Measurements from ENCODE around the gene CUL2.
"Not testable (repeated sequence)": the region's sequence is repeated elsewhere in the genome, so short reads cannot be mapped to it uniquely, and the experiment has no call there.

CUL2 gene

GRCh38 chr10:35090162-35090954, at the start of gene CUL2:
CUL2 (minus strand) TSS chr10:35090341; CDS start chr10:35071317, 19,024 bp downstream.
- DNase-seq: peak; percentile 87

DNA sequence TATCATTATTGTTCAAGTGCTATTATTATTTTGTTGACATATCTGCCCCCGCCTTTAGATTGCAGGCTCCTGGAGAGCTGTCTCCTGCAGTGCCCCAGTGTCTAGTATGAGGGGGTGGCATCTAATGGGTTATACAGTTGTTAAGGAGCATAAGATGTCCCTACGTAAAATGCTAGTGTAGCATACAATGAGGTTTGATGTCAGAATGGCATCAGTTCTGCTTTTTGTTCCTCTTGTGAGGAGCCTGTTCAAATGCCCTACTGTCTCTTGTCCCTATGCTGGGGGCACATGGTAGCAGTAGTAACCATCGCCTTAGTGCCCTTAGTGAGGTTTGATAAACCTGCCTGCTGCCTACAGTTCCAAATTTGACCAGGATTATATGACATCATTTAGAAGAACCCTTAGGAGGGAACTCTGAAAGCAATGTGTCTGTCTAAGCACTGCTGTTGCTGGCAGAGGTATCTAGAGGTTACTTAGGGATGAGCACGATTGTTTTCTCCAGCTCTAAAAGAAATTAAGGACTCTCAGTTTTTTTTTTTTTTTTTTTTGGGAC, 46.2 kb upstream of the CUL2 start:
- peak; percentile 38 for DNase-seq

GRCh38 chr10:35135861-35136260, 45.7 kb upstream of the CUL2 start:
- no peak for DNase-seq

GRCh38 chr10:35133586-35133985, 43.4 kb upstream of the CUL2 start:
- DNase-seq: no peak

DNA sequence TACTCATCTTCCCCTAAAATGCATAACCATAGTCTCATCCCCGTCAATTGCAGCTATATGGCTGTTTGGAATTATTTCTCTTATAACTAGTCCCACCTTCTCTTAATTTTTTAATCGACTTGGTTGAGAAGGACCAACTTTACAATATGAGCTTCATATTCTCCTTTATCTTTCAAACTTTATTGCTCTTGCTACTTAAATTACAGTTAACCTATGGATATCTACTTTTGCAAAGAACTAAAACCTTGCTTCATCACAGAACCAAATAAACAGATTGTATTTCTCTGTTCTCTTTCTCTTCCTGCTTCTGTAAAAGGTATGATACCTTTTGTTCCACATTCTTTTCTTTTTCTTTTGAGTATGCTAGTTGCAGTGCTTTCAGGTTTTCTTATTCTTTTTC, 42.6 kb upstream of the CUL2 start:
- DNase-seq: no peak

DNA sequence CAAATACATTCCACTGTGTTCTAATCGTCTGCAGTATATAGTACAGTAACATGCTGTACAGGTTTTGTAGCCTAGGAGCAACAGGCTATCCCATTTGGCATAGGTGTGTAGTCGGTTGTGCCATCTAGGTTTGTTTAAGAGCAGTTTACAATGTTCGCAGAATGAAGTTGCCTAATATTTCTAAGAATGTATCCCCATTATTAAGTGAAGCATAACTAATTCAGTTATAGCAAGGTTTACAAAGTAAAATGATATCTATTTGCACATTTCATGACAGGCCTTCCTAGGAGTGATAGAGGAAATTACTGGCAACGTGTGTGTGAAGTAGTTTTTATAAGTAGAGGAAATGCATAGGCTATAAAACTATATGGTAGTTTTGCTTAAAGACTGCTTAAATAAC, 40.5 kb upstream of the CUL2 start:
- DNase-seq: no peak

DNA sequence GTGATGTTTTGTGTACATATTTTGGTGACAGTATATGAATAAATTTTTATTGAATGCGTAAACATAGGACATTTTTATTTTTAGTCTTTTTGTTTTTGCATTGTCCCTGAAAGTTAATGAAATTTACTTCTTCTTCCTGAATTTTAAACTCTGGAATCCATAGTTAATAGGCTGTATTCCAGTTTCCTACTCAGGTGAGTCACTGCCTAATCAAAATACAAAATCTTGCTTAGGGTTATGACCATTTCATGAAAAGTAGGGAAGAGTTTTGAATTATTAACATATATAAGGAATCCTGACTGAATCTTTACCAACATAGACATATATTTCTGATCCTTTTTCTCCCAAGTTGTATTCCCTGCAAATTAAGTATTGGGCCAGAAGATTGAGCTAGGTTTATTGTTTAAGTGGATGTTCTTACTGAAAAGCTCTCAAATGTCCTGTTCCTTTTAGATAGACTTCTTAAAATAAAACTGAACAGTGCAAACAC, 39.1 kb upstream of the CUL2 start:
- no peak for DNase-seq

DNA sequence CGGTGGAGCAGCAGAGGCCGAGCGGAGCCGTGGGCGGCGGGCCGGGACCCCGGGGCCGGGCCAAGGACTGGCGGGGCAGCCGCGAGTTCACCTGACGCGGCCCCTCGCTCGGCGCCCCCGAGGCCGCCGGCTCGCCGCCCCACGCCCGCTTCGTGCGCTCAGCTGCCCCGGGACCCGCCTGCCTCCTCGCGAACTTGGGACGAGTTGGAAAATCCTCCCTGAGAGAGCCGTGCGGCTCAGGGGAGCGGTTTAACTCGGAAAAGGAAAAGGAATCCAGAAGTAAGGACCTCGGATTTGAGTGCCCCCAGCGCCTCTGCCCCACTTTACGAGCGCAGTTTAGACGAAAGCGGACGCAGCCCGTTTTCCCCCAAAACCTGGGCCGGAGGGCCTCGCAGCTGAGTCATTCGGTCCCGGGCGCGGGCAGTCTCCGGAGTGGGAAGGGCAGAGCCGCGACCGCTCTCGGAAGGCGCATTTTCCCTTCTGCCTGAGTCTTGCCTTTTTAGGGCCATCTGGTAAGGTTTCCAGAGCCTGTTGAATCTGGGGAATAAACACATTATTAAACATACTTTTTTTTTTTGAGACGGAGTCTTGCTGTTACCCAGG, 37.2 kb upstream of the CUL2 start:
- DNase-seq: peak; percentile 49

DNA sequence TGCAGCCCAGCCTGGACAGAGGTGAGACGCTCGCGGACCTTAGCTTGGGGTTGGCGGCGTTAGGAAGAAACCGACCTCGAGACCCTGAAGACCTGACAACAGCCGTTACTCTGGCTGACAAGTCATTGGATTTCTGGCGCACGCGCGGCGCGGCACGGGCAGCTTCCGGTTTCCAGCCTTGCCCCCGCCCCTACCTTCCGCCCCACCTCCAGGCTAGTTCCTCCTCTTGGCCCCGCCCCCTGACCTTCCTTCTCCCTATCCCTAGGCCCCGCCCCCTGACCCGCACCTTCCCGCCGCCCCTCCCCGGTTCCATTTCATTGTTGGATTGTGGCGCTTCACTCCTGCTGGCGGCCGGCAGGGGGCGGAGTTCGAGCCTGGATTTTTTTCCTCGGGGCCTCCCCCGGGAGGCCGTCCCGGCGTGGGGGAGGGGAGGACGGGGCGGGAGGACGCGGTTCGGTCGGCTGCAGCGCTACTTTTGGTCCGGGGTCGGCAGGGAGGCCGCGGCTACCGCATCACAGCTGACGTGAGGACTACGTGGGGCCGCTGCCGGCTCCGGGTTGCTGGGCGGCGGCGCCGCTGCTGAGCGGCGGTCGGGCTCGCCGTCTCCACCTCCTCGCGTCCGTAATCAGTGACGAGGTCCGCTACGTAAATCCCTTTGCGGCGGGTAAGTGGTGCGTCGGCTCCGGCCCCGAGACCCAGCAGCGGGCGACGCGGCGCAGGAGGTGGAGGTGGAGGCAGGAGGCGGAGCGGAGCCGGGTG, 36.6 kb upstream of the CUL2 start, which contains the start of gene CREM:
CREM (plus strand) TSS at position 317 of the 759 bp plus-strand sequence. CDS start 10,990 bp downstream, outside the sequence.
- peak; percentile 98 for DNase-seq

DNA sequence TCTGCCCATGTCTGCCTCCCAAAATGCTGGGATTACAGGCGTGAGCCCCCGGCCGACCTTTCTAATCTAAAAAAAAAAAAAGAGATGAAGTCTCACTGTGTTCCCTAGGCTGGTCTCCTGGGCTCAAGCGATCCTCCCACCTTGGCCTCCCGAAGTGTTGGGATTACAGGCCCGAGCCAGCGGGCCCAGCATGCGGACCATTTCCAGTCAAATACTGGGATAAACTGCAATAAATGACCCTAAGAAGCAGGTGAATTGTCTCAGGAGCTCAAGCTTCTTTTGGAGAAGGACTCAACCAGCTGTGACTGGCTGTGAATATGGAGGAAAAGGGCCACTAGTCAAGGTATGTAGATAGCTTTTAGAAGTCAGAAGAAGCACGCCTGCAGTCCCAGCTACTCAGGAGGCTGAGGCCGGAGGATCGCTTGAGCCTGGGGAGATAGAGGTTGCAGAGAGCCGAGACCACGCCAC, 36.0 kb upstream of the CUL2 start:
- no peak for DNase-seq

DNA sequence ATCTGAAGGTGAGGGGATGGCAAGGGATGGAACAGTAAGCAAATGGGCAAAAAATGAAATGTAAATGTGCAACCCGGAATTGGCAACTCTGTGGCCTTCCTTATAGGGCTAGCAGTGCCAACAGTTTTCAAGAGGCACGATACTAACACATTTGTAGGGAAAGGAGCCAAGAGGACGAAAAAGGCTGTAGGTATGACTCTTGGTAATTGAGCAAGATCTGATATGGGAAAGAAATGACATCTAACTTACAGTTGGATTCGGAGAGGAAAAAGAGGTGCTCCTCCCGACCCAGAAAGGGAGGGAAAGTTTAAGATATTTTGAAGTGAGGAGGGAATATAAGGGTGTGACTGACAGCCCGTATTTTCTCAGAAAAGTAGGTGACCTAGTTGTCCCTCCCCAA, 34.4 kb upstream of the CUL2 start:
- DNase-seq: no peak

DNA sequence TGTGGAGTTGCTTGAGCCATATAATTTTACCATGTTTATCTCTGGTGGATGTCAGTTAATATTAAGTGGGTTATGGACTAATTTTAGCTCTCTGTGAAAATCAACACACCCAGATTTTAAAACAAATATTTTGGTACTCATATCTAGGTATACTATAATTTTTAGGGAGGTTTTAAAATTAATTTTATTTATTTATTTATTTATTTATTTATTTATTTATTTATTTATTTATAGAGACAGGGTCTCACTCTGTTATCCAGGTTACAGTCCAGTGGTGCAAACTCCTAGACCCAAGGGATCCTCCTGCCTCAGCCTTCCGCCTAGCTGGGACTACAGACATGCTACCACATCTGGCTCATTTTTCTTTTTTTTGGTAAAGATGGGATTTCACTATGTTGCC, 29.2 kb upstream of the CUL2 start:
- no peak for DNase-seq

DNA sequence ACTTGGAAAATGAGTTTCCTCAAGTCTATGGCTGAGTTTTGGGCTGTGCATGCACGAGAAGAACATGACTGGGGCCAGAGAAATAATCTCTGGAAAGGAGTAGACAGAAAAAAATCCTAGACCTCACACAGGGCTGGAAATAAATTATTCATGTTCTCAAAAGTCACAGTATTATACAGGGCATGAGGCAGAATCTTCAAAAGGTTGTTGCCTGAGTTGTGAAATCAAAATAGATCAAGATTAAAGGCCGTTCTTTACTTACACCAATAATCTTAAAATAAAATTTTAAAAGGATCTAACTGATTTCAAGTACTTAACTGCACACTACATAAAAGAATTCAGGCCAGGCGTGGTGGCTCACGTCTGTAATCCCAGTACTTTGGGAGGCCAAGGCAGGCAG, 22.4 kb upstream of the CUL2 start:
- DNase-seq: no peak

- no peak for DNase-seq
These were observed 13.7 kb upstream of the CUL2 start for GRCh38 chr10:35103882-35104281.

GRCh38 chr10:35097510-35097909, 7.4 kb upstream of the CUL2 start:
- no peak for DNase-seq

DNA sequence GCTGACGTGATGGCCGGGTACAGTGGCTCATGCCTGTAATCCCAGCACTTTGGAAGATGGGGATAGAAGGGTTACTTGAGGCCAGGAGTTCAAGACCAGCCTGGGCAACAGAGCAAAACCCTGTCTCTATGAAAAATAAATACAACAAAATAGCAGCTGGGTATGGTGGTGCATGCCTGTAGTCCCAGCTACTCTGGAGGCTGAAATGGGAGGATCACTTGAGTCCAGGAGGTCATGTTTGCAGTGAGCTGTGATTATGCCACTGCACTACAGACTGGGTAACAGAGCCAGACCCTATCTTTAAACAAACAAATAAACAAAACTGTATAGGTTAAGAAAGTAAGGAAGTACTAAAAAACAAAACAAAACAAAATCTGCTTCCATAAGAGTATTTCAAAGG, 6.2 kb upstream of the CUL2 start:
- DNase-seq: no peak

DNA sequence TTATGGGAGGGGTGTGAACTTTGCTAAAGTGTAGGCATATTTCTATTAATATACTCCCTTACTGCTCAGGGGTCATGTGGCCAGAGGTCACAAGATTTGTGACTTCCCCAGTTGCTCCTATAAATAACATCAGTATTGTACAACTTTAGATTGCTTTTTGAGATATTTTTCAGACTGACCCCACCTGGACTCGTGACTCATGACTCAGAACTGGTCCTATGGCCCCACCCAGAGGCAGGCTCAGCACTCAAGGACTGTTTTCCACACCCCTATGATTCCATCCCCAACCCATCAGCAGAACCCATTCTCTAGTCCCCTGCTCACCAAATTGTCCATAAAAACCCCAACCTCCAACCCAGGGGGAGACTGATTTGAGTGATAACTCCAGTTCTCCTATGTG, 2.7 kb upstream of the CUL2 start:
- peak; percentile 14 for DNase-seq

- DNase-seq: no peak
These were observed 2.1 kb upstream of the CUL2 start for GRCh38 chr10:35091994-35092790.

GRCh38 chr10:35089611-35090161, 455 bp downstream of the CUL2 start:
- DNase-seq: no peak

DNA sequence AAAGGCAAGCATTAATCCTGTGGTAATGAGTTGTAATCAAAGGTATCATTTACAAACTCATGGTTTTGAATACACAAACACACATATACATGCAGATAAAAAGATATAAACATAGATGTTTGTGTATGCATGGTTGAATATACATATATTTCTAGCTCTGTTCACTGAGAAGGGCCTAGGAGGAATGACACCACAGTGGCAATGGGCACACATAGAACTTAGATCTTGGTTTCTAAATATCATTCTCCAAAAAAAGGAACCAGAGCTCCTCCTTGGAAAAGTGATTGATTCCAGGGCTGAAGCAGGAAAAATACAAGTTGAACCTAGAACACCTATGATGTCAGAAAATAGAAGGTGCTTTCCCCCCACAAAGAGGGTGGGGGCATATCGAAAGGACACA, 6.9 kb downstream of the CUL2 start:
- DNase-seq: no peak

DNA sequence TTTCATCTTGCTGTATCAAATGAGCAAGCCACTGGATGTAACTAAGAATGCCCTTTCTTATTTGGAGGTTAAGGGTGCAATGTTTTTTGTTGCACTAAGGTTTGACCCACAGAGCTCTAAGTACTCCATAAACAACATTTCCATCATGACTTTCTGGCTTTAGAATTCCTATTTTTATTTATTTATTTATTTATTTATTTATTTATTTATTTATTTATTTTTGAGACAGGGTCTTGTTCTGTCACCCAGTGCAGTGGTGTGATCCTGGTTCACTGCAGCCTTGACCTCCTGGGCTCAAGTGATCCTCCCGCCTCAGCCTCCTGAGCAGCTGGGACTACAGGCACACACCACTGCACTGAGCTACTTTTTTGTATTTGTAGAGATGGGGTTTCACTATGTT, 9.9 kb downstream of the CUL2 start:
- not testable (repeated sequence) for DNase-seq

DNA sequence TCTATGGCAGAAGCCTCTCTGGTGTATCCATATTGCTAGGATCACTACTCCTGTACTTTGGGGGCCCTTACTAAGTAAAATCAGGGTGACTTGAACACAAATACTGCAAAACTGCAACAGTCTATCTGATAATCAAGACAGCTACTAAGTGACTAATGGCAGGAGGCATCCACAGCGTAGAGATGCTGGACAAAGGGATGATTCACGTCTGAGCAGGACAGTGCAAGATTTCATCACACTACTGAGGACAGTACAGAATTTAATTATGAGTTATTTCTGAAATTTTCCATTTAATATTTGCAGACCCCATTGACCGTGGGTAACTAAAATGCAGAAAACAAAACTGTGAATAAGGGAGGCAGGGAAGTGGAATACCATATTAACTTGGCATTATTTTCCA, 10.4 kb downstream of the CUL2 start:
- DNase-seq: no peak

All from CD4-positive, alpha-beta T cell treated with Interferon gamma for 1 hour (primary cell).